Pericardium fibroblast (primary cell): Measurements from ENCODE around the gene AMT. TPM values are rescaled to one million over a fixed set of nuclear protein-coding genes. Genes with fewer than 3 reads are reported as not detected.

Experiments used
- total RNA-seq: library from RNA; depleted of rRNA; stranded (reverse); fragments of >200 nt; gene quantifications from 2 replicates; pipeline ENCODE4 v1.2.3, GENCODE V29; 2015

AMT gene, protein sequence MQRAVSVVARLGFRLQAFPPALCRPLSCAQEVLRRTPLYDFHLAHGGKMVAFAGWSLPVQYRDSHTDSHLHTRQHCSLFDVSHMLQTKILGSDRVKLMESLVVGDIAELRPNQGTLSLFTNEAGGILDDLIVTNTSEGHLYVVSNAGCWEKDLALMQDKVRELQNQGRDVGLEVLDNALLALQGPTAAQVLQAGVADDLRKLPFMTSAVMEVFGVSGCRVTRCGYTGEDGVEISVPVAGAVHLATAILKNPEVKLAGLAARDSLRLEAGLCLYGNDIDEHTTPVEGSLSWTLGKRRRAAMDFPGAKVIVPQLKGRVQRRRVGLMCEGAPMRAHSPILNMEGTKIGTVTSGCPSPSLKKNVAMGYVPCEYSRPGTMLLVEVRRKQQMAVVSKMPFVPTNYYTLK
- total RNA-seq, result 1.4 and 2.6 TPM in 2 replicates

GRCh38 chr3:49422379-49423248, at the start of gene AMT:
Gene AMT (minus strand): TSS chr3:49422473. CDS start chr3:49422450, 23 bp downstream.

GRCh38 chr3:49469936-49470713, 47.9 kb upstream of the AMT start, which contains the start of gene DAG1:
Gene DAG1 (plus strand): TSS chr3:49470267. CDS start chr3:49510535, 40,268 bp downstream.

GRCh38 chr3:49411968-49412631, 10.2 kb downstream of the AMT start, which contains the start of the genes RHOA and TCTA:
Gene RHOA (minus strand): TSS chr3:49411976. CDS start chr3:49375589, 36,387 bp downstream.
Gene TCTA (plus strand): TSS chr3:49412423. CDS start chr3:49412427, 4 bp downstream.

Other genes with a start within 250 kb of the AMT start
- gene C3orf62, start 145.2 kb downstream of the AMT start, total RNA-seq, result 0.60 and 0.82 TPM in 2 replicates
- 6.2 and 8.5 TPM in 2 replicates for gene USP4, start 82.4 kb downstream of the AMT start, total RNA-seq
- 288 and 296 TPM in 2 replicates for gene GPX1, start 64.1 kb downstream of the AMT start, total RNA-seq
- gene RHOA, start 10.5 kb downstream of the AMT start, total RNA-seq, result 418 and 494 TPM in 2 replicates
- gene TCTA, start 10.1 kb downstream of the AMT start, total RNA-seq, result 16.4 and 41.9 TPM in 2 replicates
- gene NICN1, start 6.9 kb upstream of the AMT start, total RNA-seq, result 4.3 and 11.8 TPM in 2 replicates
- gene DAG1, start 47.8 kb upstream of the AMT start, total RNA-seq, result 36.0 and 128 TPM in 2 replicates
- 0.09 and 0.12 TPM in 2 replicates for gene BSN, start 132.0 kb upstream of the AMT start, total RNA-seq